SK-MEL-5 (cell line): Measurements from ENCODE around the gene NRXN3. TPM values are rescaled to one million over a fixed set of nuclear protein-coding genes. Genes with fewer than 3 reads are reported as not detected.

ENCODE experiments used
- DNase-seq: peaks from one replicate; pipeline ENCODE4 v3.0.0-alpha.2; 2016; ENCODE audit warnings: low read depth, low spot score
- in situ Hi-C: cut with HindIII; loops from 2 replicates; pipeline ENCODE4 v1.10.0; 2016; ENCODE audit warnings: low sequenced_read_pairs, high pct_unique_total_duplicates, low pct_unique_long_range_greater_than_20kb
- total RNA-seq: library from RNA; depleted of rRNA; stranded (reverse); fragments of >200 nt; shearing (Covaris generic); gene quantifications from 2 replicates; pipeline ENCODE4 v1.2.3, GENCODE V29; 2014

Gene NRXN3
- total RNA-seq, 1 experiment from 2014 or later: 0.03 TPM

DNA sequence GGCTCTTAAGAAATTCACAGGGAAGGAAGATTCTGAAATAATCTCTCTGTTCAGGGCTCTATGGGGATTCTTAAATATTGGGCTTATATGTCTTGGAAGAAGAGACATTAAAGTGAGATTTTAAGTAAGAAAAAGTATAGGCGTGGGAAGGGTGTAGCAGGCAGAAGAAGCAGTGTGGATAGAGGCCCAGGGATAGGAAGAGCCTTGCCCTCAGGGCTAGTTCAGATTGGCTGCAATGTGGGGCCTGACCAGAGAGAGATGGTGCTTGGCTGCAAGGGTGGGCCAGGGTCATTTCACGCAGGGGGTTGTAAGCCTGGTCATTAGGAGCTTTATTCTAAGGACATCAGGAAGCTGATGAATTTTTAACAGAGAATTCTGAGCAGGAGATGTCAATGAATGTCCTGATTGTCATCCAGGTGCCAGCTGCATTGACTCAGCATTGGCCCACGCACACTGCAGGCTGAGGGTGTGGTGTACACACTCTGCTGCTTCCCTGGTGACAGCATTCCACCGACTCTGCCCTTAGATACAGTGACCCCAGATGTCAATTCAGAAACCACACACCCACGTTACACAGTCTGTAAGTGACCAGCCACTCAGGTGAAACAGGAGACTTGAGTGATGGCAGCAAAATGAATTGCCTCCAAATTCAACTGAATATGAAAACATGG, 582.5 kb downstream of the NRXN3 start:
- no peak for DNase-seq
- in situ Hi-C loops: no loop called here

DNA sequence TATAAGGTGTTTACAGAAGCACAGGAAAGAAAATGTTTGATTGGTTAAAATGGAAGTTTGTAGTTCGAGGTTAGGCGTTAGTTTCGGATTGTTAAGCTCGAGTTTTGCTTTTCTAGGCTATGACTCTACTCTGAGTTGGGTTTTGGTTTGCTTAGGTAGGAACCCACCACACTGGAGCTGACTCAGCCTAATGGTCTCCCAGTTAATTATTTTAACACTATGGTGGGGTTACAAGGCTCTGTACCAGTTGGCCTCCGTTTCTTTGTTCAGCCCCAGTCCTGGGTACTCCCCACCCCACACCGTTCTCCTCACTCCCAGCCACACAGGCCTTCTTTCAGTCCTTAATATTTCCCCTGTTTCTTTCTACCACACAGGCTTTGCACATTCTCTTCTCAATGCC, 583.9 kb downstream of the NRXN3 start:
- in situ Hi-C loops: no loop called here
- DNase-seq: no peak

DNA sequence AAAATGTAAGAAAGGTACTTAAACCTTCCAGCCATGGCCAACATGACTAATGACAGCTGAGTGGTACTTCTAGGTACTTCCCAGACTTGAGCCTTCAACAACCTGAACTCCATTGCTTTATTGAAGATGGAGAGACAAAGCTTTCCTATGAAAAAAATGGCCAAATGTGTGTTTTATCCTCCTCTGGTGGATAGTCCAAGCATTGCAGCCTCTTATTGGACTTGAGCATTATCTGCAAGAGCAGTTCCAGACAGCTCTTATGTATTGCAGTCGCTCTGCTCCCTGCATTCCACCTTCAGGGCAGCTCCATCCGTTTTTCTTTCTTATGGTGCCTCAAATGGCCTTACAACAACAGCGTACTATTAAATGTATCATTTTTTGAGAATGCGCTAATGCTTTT, 588.2 kb downstream of the NRXN3 start:
- in situ Hi-C loops: no loop called here
- DNase-seq: peak; percentile 80

DNA sequence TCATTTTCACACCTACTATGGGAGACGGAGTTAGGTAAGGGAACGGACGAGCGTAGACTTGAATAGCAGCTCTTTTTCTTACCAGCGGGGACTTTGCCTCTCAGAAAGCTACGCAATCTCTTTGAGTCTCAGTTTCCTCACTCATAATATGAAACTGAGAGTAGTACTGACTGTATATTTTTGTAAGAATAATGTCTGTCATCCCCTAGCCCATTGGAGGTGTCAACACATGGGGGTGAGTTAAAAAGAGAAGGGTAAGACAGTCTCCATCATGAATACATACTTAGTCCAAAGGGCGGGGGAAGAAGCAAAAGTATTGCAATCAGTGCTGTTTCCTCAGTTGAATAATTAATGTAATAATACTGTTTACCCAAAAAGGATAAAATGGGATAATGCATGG, 592.2 kb downstream of the NRXN3 start:
- in situ Hi-C loops: no loop called here
- no peak for DNase-seq

DNA sequence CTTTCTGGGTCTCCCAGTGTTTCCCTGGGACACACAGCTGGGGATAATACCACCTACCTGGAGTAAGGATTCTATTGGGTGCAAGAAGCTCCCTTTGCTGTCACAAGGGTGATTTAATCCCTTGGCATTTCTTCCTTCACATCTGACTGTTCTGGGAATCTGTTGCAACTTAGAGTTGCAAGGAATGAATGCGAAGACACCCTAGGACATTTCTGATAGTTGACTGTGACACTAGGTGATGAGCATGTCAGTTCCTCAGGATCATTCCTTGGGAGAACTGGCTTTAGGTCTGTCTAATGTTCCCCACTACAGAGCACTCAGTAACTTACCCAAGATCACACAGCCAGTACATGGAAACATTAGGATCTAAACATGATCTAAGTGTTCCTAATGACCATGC, 593.6 kb downstream of the NRXN3 start:
- no peak for DNase-seq
- in situ Hi-C loops: no loop called here

DNA sequence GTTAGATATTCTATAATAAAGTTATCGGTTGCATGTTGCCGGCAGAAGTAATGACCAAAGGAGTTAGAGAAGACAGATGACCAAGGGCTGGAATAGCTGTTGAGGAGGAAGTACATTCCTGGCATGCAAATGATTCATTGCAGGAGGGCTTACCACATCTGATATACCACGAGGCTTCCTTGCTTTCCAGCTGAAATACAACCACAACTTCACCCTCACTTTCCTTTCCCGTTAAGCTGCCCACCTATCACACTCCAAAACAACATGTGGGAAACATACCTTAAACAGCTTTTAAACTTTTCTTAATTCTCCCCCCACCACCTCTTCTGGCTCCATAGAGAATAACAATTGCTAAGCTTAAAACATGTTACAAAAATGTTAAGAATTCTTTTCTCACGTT, 594.1 kb downstream of the NRXN3 start:
- in situ Hi-C loops: no loop called here
- no peak for DNase-seq

DNA sequence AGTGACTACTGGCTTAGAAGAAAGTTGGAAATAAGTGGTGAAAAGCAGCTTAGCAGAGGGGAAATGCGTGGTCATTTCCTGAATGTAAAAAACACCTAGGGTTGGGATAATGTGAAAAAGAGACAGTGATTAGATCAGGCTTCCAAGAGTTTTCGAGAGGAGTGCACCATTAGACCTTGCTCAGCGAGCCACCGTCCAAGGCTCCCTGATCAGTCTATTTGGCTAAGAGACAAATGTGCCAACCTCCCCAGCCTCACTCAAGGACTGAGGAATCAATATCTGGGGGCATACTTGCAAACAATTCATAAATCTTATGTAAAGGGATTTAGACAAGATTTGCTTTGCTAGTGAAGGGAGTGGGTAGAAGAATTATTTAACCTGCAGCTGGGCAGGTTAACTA, 594.5 kb downstream of the NRXN3 start:
- DNase-seq: no peak

DNA sequence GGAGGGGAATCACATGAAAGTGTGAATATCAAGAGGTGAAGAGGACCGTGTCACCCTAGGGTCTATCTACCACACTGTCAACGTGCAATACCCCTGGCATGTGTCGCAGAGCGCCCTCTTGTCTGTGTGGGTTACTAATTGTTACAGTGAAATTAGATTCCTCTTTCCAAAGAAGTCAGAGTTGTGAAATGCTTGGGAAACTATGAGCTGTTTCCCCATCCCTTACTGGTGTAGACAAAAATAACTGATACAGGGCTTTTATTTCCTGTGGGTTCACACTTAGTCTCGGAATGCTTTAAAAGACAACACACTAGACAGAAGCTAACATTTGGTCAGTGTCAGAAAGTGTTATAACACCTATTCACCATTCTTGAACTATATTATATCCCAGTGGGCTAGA, 597.3 kb downstream of the NRXN3 start:
- in situ Hi-C loops: no loop called here
- DNase-seq: no peak

More for the DNA sequence above, 594.5 kb downstream of the NRXN3 start:
- in situ Hi-C loops: no loop called here

DNA sequence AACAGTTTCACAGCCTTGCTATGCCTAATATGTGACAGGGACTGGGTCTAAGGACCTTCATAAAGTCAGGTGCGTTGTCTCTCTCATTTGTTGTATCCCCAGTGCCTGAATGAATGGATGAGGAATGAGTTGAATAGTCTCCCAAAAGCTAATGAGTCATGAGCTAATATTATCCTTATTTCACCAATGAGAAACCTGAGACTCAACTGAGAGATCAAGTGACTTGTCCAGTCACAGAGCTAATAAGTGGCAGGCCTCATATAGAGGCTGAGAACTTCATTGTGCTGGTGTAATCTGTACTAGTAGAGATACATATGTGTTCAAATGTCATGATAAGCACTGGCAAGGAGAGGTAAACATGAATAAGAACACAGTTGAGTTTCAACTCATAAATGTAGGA, 612.4 kb downstream of the NRXN3 start:
- DNase-seq: no peak
- in situ Hi-C loops: no loop called here

DNA sequence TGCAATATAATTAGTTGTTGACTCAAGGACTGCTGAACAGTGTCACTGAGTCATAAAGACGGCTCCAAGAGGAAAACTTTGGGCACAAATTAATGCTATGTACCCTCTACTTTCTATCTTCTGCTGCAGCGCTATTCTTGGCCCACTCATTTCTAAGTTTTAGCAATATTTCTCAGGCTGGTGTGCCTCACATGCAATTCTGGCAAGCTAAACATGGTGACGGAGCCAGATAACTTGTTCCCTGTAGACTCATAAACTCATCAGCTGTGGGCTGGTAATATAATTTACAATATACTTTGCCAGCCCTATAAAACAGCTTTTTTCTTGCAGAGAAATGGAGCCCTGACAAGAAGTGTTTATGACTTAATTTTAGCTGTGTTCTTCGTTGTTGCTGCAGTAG, 615.1 kb downstream of the NRXN3 start:
- in situ Hi-C loops: no loop called here
- DNase-seq: no peak

DNA sequence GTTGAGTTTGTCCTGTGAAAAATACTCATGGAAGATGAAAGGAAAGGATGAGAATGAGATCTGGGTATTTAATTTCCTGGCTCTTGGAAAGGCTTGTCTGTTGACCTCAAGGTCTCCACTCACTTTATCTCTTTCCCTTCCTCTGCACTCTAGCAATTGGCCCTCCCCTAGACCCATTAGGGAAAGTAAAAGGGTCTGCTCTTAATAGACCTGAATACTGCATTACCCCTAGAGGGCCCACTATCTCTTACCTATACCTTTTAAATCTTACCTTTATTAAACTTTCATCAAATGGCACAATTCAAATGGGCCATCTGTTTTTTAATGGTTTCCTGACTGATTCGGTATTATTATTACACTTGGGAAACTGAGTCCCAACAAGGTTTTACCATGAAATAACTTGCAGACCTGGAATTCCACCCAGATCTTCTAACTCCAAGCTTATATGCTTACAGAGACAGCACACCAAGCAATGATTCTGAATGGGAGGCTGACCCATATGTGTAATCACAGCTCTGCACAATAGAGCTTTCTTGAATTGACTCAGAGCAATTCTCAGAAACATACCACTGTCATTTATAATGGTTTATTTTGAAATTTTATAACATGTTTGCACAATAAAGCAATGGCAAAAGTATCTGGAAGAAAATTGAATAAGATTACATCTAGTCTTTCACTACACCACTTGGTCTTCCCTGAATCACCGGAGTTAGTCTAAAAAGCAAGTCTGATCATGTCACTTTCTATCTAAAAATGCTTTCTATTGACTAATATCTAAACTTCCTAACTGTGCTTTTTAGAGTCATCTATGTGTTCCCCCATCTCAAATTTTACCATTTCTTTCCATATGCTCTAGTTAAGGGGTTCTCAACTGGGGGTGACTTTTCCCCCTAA, 618.5 kb downstream of the NRXN3 start:
- no peak for DNase-seq
- in situ Hi-C loops: no loop called here

DNA sequence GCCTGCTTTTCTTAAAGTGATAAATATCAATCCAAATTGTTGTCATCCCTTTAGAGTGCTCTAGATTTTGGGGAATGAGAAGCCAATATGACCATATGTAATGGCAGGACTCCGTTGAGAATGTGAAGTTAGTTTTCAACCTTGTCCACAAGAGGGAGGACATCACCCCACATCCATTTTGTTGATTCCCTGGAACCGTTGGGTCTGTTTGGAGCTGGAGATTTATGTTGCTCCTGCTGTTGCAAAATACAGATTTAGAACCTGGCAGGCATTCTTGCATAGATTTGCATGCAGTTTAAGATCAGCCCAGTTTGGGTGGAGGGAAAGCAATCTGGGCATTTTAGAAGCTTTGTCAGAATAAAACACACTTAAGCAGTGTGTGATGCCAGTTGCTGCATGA, 620.1 kb downstream of the NRXN3 start:
- in situ Hi-C loops: no loop called here
- peak; percentile 47 for DNase-seq

DNA sequence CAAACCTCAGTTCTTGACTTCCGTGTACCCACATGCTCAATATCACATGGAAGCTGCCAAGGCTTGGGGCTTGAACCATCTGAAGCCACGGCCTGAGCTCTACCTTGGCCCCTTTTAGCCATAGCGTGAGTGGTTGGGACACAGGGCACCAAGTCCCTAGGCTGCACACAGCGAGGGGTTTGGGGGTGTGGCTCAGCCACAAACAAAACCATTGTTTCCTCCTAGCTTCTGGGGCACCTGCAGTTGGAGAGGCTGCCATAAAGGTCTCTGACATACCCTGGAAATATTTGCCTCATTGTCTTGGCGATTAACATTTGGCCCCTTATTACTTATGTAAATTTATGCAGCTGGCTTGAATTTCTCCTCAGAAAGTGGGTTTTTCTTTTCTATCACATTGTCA, 628.6 kb downstream of the NRXN3 start:
- no peak for DNase-seq
- in situ Hi-C loops: no loop called here

DNA sequence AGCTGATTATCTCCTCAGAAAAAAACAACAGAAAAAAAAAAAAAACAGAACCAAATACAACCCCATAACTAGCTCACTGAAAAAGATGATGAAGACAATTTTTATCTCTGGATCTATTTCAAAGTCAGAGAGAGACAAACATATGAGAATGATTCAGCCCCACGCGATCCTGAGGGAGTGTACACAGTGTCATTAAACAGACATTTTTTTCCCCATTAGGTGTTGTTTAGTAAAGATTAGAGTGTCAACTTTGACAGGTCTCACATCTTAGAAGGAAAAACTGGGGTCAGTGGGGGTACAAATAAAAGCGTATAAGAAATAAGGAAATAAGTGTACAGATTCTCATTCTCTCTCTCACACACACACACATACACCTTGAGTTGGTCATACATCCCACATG, 635.4 kb downstream of the NRXN3 start:
- DNase-seq: no peak
- in situ Hi-C loops: no loop called here

DNA sequence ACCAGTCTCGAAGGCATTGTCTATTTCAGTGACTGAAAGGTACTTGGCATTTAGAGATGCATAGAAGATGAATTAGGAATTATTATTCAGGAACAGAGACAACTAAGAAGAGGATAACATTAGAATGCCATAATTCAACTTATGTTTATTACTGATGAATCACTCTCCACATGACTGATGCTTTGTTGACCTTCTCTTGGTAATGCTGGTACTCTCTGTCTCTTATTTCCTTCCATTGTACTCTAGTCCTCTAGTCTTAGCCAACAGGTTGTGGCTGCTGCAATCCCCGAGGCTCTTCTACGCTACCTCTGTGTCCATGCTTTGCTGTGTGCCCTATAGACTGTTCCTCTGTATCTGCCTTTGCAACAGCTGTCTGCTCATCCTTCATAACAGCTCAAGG, 652.9 kb downstream of the NRXN3 start:
- DNase-seq: no peak
- in situ Hi-C loops: no loop called here

DNA sequence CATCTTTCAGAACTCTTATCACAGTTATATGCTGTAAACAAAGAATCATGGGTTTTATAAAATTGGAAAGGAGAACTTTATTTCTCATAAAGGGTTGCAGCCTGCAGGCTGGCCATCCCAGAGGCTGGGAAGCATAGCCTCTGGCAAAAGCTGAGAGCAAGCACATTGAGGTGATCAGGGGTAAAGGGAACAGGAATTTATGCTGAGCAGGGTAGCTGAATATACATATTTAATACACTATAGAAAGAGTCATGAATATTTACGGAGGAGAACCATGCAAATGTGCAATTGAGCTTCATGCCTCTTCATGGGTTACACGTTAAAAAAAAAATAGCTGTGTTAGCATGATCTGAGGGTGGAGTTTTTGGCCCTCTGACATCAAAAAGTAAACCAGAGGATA, 653.3 kb downstream of the NRXN3 start:
- in situ Hi-C loops: no loop called here
- no peak for DNase-seq

DNA sequence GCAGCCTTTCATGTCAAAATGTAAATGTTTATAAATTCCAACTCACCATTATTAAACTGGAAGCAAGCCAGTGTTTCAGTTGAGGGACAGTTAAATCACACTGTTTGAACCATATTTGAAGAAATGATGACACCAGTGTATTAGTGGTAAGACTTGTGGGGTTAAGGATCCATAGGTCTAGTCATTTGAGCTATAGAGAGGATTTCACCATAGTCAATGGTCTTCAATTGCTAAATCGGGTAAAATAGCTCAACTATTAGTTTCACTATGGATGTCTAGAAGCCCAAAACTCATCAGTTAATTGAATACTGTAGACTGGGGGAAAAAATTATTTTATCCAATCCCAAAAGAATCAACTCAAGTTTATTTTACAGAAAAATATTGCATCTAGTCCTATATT, 659.1 kb downstream of the NRXN3 start:
- in situ Hi-C loops: no loop called here
- no peak for DNase-seq

DNA sequence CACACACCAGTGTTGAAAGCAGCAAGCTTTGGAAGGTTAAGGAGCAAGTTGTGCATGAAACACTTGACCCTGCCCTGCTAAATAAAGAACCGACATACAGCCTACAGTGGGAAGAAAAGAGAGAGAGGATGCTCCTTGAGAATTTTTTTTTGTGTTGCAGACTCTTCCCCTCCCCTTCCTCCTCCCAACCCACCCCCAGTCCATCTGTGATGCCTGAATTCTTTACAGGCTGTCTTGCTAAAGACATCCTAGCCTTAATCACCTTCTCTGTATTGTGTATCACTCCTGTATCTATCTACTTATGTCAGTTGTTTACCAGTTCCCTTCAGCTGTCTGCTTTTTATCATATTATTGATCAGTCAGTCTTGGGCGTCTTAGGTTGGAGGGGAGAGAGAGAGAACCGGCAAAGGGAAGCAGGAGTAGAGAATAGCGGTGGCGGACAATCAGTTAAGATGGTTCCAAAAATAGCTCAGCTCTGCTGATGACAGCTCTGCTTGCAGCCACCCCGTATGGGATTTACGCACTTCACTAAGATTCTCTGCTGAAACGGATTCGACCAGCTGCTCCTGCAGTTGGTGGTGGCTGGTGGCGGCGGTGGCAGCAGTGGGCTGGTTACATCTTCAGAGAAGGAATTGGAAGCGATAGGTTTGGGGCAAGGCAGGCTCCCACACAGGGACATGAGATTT, 664.7 kb downstream of the NRXN3 start:
- in situ Hi-C loops: no loop called here
- no peak for DNase-seq

DNA sequence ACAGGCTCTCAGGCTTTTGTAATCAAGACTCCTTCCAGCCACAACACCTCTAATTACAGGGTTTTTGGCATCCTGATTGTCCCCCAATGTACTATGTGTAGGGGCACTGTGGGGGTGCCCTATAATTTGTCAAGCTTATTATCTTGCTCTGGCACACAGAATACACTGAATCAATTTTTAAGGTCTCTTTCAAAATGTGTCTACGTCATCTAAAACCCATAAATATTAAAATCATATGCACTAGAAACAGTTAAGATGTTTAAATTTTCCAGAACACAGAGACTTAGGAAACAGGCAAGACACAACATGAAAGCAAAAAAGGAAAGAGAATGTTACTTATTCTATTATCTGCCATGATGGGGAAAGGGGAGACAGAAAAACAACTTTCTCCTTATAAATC, 665.7 kb downstream of the NRXN3 start:
- no peak for DNase-seq
- in situ Hi-C loops: no loop called here
